Activated CD8-positive, alpha-beta memory T cell treated with anti-CD3 and anti-CD28 coated beads for 1 hour (primary cell): ENCODE measurements around the gene CACNB2.
"Not testable (repeated sequence)": the region's sequence is repeated elsewhere in the genome, so short reads cannot be mapped to it uniquely, and the experiment has no call there.

ENCODE experiments used
- DNase-seq, 2 donors: peaks; one replicate each; pipeline ENCODE4 v3.0.0-alpha.2; 2020; ENCODE audit warnings: low read depth in 1 of 2; ENCODE audit errors: extremely low read depth in 1 of 2

CACNB2 gene

DNA sequence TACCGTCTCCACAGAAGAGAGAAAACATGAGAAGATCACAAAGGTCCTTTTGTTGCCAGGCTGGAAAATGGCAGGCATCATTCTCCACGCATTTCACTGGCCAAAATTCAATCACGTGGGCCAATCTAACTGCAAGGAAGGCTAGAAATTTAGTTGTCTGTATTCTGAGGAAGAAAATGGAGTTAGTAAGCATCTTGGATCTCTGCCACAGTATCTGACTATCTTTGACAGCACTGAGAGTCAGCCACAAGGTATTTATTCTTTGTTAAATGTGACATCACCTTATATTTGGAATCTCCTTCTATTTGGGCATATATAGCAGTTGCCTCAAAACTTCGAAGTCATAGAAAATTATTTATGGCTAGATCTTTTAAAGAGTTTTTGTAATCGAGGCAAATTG lies 297.3 kb downstream of the CACNB2 start:
- DNase-seq, result no peak

DNA sequence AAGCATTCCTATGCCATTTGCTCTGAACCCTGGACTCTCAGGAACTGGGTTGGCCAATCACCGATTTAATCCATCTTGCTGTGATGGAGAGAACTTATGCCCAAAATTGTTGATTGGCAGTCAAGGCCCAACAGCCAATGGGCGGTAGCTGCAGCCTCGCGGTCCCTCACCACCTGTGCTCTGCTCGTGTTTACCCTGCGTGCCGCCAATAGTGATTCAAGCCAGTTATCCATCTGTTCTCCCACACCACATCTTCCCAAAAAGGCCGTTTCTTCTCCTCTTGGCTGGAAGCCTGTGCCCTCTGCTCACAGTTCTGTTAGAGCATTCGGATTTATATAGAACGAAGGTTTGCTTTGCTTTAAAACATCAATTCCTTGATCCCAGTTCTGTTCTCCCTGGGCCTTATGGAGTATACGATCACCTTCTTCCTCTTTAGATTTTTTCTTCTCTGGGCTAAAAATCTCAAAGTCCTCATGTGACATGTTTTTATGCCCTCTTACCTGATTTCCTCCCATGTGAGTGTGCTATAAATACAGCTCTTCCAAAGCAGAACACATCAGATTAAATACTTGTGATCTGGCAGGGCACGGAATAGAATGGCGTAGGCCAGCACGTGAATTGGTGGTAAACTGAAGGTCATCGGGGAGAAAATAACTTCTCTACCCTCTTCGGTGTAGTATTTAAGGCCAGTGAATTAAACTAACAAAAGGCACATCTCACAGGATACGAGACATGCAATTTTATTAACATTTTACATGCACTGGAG lies 298.3 kb downstream of the CACNB2 start:
- DNase-seq, result no peak

DNA sequence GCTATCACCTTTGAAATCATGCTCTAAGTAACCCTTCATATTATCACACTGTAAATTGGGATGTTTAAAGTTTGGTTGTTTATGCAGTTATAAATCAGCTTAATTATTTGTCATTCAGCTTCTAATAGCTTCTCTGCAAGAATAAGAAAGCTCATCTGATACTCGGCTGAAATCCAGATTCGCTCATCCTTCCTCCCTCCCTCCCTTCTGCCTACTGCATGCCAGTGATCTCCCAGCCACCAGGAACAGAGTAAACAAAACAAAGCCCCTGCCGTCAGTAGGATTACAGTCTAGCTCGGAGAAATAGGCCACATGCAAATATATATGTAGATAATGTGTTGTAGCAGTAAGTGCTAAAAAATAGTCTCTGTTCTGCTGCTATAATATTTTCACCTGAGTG lies 299.4 kb downstream of the CACNB2 start:
- no peak for DNase-seq

DNA sequence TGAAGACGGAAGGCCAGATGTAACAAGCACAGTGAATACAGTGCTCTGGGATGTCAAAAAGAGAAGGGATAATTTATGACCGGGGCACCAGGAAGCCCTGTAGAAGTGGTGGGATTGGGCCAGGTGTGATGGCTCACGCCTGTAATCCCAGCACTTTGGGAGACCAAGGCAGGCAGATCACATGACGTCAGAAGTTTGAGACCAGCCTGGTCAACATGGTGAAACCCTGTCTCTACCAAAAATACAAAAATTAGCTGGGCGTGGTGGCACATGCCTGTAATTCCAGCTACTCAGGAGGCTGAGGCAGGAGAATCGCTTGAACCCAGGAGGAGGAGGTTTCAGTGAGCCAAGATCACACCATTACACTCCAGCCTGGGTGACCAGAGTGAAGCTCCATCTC lies 305.4 kb downstream of the CACNB2 start:
- not testable (repeated sequence) for DNase-seq

DNA sequence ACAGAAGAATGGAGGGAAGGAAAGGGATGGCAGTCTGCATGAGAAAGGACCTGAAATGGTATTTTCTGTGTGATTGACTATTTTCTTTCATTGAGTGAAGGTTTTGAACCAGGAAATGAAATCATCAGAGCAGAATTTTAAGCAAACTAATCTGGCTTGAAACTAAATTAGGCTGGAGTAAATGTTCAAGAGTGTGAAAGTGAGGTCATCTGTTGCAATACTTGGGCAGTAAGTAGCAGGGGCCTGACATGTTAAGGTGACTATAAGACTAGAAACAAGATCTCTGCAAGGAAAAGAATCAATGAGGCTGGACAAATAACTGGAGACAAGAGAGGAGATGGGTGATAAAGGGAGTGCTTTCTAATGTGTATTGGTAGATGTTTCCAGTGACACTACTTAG lies 306.0 kb downstream of the CACNB2 start:
- no peak for DNase-seq

DNA sequence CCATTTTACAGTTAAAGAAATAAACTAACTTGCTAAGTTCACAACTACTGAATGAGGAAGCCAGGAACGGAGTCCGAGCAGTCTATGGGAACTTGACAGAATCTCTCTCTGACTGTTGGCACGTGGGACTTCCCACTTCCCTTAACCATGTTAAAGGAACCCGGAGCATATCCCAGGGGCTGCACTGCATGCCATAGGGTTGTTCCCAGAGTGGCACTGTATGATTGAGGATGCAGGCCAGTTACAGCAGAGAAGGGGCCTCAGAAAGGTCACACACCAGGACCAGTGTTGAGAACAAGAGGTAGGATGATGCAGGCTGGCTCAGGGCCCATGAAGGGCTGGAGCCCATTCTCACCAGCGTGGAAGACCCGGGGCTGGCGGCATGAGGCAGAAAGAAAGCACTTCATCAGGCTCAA lies 309.4 kb downstream of the CACNB2 start:
- no peak for DNase-seq

GRCh38 chr10:18450298-18450697 lies 310.1 kb downstream of the CACNB2 start:
- no peak for DNase-seq

- DNase-seq, result no peak
Observed at GRCh38 chr10:18455086-18455884, 315.1 kb downstream of the CACNB2 start.

GRCh38 chr10:18456984-18457383 lies 316.8 kb downstream of the CACNB2 start:
- DNase-seq, result no peak

GRCh38 chr10:18460032-18460431 lies 319.8 kb downstream of the CACNB2 start:
- DNase-seq, result no peak

DNA sequence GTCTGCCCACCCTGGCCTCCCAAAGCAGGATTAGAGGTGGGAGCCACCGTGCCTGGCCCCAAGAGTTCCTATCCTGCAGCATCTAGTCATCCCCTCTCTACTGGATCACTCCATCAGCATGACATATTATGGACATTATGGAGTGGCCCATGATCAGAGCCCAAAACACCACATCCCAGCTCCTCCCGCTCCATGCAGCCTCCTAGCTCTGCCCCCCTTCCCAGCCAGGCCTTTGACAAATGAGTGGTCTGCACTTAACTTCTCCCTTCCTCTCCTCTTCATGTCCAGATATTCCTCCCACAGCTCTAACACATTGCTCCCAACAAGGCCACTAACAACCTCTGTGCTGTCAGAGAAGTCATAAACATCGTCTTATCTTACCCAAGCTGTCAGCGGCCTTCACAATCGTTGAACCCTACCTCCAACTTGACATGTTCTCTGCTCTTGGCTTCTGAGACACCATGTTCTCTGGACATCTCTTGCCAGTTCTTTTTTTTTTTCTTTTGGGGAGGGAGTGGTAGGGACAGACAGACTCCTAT lies 323.5 kb downstream of the CACNB2 start:
- no peak for DNase-seq

- DNase-seq, result no peak
Observed at GRCh38 chr10:18469125-18469524, 328.9 kb downstream of the CACNB2 start.

DNA sequence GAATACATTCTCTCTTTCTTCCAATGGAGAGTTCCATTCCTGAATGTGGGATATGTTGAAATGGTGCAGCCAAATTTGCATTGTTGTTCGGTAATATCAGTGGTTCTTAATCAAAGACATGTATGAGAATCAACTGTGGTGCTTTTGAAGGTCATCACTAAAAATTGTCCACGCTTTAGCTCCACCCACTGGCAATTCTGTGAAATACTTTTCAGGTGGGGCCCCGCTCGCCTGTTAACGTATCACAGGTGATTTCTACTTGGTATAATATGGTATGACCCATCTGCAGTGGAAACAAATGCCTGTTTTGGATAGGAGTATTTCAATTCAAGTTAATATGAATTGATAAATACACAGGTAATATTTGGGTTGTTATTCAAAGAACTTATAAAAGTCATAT lies 332.8 kb downstream of the CACNB2 start:
- DNase-seq, result no peak

- no peak for DNase-seq
Observed at GRCh38 chr10:18473424-18474117, 333.3 kb downstream of the CACNB2 start.

DNA sequence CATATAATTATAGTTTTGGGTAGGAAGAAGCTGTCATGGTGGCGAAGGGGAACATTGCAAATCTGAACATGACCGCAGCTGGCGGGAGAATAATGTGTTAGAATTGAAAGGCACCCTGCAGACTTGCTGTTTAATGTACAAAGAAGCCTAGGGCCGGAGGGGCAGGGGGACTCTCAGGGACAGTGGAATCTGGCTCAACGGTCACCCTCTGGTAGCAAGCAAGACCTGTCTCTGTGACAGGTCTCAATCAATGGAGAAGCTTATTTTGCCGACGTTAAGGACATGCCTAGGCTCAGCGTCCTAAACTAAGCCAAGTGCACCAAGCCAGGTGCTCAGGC lies 333.9 kb downstream of the CACNB2 start:
- no peak for DNase-seq

DNA sequence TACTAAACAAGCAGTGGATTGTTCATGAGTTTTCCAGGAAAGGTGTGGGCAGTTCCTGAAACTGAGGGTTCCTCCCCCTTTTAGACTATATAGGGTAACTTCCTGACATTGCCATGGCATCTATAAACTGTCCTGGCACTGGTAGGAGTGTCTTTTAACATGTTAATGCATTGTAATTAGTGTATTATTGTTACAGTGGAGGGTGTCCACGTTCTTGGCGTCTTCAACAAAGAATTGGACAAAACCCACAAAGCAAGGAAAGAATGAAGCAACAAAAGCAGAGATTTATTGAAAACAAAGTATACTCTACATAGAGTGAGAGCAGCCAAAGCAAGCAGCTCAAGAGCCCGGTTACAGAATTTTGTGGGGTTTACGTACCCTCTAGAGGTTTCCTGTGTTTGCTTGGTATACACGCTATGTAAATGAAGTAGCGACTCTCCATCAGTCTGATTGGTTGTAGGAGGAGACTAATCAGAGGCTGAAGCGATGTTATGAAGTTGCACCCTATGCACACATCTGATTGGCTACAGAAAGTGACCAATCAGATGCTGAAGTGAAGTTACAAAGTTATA lies 335.9 kb downstream of the CACNB2 start:
- DNase-seq, result no peak

DNA sequence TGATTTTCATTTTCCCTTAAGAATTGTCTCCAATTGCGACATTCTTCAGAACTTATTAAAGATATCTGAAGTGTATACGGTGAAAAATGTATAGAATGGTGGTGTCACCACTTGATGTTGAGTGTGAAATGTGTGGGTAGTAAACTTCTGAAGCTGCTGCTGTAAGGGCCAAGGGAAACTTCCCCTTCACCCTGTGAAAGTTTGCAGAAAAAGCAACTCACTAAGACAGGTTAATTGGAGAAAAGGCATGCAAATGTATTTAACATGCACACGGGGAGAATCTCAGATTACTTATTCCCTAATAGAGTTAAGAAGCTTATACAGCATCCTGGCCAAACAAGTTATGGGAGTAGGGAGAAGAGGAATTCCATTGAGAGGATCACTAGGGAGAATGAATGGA lies 338.1 kb downstream of the CACNB2 start:
- no peak for DNase-seq

DNA sequence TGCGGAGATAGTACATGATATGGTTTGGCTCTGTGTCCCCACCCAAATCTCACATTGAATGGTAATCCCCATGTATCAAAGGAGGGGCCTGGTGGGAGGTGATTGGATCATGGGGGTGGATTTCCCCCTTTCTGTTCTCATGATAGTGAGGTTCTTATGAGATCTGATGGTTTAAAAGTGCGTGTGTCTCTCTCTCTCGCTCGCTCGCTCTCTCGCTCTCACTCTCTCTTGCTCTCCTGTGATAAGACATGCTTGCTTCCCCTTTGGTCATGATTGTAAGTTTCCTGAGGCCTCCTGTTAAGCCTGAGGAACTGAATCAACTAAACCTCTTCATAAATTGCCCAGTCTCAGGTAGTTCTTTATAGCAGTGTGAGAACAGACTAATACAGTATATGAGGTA lies 339.3 kb downstream of the CACNB2 start:
- no peak for DNase-seq

DNA sequence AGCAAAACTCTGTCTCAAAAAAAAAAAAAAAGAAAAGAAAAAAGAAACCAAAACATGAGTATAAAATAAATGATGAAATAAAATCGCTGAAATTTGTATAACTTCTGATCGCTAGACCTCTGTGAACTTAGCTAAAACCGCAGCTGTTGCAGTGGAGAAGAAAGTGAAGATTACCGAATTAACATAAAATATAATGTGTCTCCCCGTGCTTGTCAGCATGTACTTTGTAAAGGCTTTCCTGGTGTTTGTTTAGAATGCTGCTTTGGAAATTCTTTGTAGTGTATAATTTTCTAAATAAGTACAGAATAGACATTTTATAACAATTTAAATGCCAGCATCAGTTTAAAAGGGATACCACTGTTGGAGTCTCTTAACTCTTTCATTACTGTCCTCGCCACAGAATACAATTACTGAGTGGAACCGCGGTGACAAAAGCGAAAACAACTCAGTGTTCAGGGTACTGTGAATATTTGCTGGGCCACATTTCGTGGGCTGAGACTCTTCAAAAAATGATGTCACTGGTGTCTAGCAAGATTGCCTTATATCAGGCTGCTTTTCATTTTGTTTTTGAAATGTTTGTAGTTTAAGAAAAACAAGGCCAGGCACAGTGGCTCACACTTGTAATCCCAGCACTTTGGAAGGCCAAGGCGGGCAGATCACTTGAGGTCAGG lies 343.4 kb downstream of the CACNB2 start:
- DNase-seq, result no peak

DNA sequence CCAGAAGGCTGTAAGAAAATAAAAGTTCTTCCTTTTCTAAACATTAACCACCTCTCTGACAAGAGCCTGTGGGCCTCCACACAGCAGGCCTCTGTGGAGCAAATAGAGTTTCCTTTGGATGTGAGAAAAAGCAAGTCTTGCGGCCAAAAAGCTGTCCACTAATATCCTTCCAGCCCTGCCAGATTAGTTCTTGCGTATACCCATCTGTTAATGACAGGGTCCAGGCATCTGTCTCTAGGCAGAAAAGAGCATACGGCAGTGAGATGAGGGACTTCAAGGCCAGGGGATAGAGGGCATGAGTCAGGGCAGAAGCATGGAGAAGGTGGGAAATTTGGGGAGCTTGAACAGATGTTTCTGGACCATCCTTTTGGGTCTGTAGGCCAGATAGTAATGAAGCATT lies 346.2 kb downstream of the CACNB2 start:
- no peak for DNase-seq

GRCh38 chr10:18490755-18491154 lies 350.5 kb downstream of the CACNB2 start:
- no peak for DNase-seq
